SK-N-MC (cell line): ENCODE results near the gene DYDC2.

Source experiments
- EZH2 ChIP-seq: fragments of 200-600 bp; sonication (generic); IDR thresholded peaks from one replicate; pipeline ENCODE4 v1.6.1; 2017; ENCODE audit warnings: antibody characterized with exemption
- POLR2AphosphoS5 ChIP-seq: IDR thresholded peaks from 2 replicates; pipeline ENCODE4 v1.6.1; 2012; ENCODE audit warnings: mild to moderate bottlenecking, low read depth, low read length, borderline replicate concordance

GRCh38 chr10:80415734-80416478 lies 59.3 kb downstream of the DYDC2 start:
- TF ChIP-seq POLR2AphosphoS5 (no peak), EZH2 (no peak)
